Endothelial cell of umbilical vein (primary cell): ENCODE data around the gene MTG2.

Source experiments
- EZH2 ChIP-seq: IDR thresholded peaks from 2 replicates; pipeline ENCODE4 v1.6.1; 2012; ENCODE audit warnings: borderline replicate concordance, low read depth, mild to moderate bottlenecking, moderate library complexity, low read length, inconsistent platforms; ENCODE audit not compliant: severe bottlenecking
- MYC ChIP-seq: IDR thresholded peaks from one replicate; pipeline ENCODE4 v1.6.1; 2011; ENCODE audit warnings: mild to moderate bottlenecking, low read depth, low read length
- TF ChIP-seq, protein P1 (sequence below), 2 donors: IDR thresholded peaks; 1 replicate in 1 of 2; 2 replicates in 1 of 2; pipeline ENCODE4 v1.5.1; 2011; ENCODE audit warnings: low read length in 2 of 2, mild to moderate bottlenecking in 2 of 2, moderate library complexity in 2 of 2, control low read depth in 1 of 2, inconsistent platforms in 1 of 2, low read depth in 1 of 2; ENCODE audit not compliant: insufficient read depth in 1 of 2; ENCODE audit errors: extremely low read depth in 1 of 2
- TF ChIP-seq, protein P2 (sequence below): IDR thresholded peaks from 2 replicates; pipeline ENCODE4 v1.6.1; 2011; ENCODE audit not compliant: insufficient read depth, insufficient read length

DNA sequence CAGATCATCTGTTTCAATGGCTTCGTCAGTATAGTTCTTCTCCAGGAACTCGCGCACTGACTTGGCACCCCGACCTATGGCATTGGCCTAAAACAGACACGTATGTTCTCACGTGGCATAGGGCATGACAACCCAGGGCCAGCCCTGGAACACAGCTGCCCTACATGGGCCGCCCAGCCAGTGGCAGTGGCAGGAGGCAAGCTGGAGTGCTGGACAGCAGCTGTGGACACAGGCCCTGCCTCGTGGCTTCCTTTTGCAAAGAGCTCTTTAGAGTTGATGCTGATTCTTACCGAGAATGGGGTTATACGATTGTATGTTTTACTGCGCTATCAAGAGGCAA, 44.7 kb upstream of the MTG2 start:
- TF ChIP-seq EZH2, result no peak
- TF ChIP-seq, protein P1, sequence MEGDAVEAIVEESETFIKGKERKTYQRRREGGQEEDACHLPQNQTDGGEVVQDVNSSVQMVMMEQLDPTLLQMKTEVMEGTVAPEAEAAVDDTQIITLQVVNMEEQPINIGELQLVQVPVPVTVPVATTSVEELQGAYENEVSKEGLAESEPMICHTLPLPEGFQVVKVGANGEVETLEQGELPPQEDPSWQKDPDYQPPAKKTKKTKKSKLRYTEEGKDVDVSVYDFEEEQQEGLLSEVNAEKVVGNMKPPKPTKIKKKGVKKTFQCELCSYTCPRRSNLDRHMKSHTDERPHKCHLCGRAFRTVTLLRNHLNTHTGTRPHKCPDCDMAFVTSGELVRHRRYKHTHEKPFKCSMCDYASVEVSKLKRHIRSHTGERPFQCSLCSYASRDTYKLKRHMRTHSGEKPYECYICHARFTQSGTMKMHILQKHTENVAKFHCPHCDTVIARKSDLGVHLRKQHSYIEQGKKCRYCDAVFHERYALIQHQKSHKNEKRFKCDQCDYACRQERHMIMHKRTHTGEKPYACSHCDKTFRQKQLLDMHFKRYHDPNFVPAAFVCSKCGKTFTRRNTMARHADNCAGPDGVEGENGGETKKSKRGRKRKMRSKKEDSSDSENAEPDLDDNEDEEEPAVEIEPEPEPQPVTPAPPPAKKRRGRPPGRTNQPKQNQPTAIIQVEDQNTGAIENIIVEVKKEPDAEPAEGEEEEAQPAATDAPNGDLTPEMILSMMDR (IDR thresholded peaks at IDR 0.05; ENCODE audit: extremely low read depth in 1 of 2, insufficient read depth in 1 of 2, low read depth in 1 of 2, low read length in 2 of 2), result no peak
- TF ChIP-seq, protein P2, sequence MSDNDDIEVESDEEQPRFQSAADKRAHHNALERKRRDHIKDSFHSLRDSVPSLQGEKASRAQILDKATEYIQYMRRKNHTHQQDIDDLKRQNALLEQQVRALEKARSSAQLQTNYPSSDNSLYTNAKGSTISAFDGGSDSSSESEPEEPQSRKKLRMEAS, result no peak
- no peak for TF ChIP-seq MYC
